Endothelial cell of hepatic sinusoid (primary cell): ENCODE measurements around the gene CDC42EP3.

Experiments used
- in situ Hi-C: cut with HindIII; loops from 2 replicates; pipeline ENCODE4 v1.10.0; 2017; ENCODE audit warnings: low sequenced_read_pairs

Gene CDC42EP3

GRCh38 chr2:37637985-37638384 lies 33.5 kb downstream of the CDC42EP3 start:
- in situ Hi-C loops: no loop called here

DNA sequence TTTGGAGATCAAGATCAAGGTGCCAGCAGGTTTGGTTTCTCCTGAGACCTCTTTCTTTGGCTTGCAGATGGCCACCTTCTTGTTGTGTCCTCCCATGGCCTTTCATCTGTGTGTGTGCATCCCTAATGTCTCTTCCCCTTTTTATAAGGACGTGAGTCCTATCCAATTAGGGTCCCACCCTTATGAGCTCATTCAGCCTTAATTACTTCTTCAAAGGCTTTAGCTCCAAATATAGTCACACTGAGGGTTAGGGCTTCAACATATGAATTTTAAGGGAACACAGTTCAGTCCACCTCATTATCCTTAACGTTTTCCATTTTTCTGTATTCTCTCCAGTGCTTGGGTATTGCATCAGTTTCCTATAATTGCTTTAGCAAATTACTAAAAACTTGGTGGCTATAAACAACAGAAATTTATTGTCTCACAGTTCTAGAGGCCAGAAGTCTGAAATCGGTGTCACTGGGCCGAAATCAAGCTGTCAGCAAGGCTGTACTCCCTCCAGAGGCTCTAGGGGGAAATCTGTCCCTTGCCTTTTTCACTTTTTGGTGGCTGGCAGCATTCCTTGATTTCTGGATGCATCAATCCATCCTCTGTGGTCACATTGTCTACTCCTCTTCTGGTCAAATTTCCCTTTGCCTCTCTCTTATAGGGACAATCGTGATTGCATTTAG lies 34.1 kb downstream of the CDC42EP3 start:
- in situ Hi-C loops: no loop called here

DNA sequence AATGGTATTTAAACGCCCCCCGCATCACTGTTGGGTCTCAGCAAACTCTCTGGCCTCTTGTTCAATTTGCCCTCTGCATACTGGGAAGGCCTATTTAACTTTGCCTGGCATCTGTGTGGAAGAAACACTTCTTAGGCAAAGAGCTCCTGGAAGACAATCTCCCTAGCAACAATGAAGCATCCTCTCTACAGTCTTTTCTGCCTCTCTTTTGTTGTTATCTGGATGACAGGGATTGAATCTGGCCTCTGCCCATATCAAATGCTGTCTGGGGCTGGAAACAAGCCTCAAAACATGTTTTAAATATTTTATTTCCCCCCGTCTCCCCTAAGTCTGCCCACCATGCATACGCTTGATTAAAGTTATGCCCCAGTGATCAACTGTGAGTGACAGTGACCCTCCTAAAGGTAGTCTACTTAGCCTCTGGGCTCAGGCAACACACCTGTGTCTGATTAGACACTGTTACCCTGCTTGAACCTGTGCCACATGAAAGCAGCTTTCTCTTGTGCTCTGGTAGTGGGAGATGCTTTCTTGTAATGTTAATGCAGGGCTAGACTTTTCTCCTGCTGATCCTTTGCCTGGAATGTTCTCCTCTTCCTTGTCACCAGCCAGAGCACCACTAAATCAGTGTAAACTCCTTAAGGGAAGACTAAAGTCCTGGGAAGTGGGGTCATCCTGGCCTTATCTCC lies 34.9 kb downstream of the CDC42EP3 start:
- in situ Hi-C loops: no loop called here

DNA sequence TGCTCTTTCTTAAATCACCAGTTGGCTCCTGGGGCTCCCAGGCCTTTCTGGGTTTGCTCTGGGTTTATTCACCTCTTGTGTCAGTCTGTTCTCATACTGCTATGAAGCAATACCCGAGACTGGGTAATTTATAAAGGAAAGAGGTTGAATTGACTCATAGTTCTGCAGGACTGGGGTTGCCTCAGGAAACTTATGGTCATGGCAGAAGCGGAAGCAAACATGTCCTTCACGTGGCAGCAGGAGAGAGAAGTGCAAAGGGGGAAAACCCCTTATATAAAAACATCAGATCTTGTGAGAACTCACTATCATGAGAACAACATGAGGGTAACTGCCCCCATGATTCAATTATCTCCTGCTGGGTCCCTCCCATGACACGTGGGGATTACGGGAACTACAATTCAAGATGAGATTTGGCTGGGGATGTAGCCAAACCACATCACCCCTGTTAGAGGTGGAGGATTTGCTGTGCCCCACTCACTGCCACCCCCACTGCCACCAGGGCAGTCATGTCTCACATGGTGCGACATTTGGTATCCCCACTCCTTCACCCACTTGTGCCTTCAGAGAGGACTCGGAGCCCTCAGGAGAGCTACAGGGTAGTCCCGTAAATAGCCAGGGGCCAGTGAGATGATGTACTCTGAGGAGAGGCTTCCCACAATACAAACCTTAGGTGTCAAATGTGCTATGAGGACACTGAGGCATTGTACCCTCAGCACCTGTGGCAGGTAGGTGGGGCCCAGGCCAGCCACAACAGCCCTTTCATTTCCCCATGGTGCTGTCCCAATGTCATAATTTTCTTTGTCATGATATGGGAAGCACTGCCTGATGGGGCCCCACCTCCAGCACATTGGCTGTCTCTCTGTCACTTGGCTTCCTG lies 35.7 kb downstream of the CDC42EP3 start:
- in situ Hi-C loops: no loop called here

- in situ Hi-C loops: no loop called here
These were observed 36.4 kb downstream of the CDC42EP3 start for GRCh38 chr2:37634914-37635503.

DNA sequence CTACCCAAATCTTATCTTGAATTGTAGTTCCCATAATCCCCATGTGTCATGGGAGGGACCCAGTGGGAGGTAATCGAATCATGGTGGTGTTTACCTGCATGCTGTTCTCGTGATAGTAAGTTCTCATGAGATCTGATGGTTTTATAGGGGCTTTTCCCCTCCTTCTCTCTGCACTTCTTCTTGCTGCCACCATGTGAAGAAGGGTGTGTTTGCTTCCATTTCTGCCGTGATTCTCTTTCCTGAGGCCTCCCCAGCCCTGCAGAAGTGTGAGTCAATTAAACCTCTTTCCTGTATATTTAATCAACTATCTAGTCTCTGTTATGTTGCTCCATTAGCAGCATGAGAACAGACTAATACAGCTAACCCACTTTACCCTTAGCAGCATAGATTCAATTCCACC lies 37.6 kb downstream of the CDC42EP3 start:
- in situ Hi-C loops: no loop called here

DNA sequence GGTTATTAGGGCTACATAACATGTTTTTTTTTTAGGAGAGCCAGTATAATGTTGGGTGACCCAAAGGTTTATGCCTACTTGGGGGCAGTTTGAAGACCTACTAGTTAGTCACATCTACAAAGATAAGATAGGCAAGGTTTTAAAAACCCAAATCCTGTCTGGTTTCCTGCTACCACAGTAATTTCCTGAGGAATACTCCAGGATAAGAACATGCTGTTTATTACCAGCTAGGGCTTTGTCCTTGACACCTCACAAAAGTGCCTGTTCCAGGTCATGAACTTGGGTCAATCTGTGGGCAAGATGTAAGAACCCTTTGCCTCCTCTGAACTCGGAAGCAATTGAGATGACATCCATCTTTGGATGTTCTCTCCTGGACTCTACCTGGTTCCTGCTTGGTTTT lies 38.2 kb downstream of the CDC42EP3 start:
- in situ Hi-C loops: no loop called here

GRCh38 chr2:37632310-37632709 lies 39.1 kb downstream of the CDC42EP3 start:
- in situ Hi-C loops: no loop called here

- in situ Hi-C loops: no loop called here
These were observed 39.7 kb downstream of the CDC42EP3 start for GRCh38 chr2:37631698-37632097.

GRCh38 chr2:37631292-37631691 lies 40.1 kb downstream of the CDC42EP3 start:
- in situ Hi-C loops: no loop called here

- in situ Hi-C loops: no loop called here
These were observed 40.7 kb downstream of the CDC42EP3 start for GRCh38 chr2:37630776-37631175.

DNA sequence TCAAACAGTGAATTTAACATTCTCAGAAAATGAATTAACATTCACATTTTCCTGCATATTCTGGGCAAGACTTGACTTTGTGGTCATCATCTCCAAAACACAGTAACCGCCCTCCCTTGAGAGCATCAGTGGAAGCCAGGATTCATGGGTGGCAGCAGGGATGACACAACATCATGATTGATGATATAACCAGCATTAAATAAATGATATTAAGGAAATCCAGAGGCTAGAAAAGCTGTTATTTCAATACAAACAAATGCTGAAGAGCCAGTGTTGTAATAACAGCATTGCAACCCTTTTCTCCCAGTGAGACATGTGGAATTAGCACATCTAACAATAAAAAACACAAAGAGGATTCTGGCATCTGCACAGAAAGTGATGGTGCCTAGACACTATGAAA lies 41.1 kb downstream of the CDC42EP3 start:
- in situ Hi-C loops: no loop called here

GRCh38 chr2:37629529-37629928 lies 41.9 kb downstream of the CDC42EP3 start:
- in situ Hi-C loops: no loop called here

- in situ Hi-C loops: no loop called here
These were observed 43.7 kb downstream of the CDC42EP3 start for GRCh38 chr2:37627710-37628109.

DNA sequence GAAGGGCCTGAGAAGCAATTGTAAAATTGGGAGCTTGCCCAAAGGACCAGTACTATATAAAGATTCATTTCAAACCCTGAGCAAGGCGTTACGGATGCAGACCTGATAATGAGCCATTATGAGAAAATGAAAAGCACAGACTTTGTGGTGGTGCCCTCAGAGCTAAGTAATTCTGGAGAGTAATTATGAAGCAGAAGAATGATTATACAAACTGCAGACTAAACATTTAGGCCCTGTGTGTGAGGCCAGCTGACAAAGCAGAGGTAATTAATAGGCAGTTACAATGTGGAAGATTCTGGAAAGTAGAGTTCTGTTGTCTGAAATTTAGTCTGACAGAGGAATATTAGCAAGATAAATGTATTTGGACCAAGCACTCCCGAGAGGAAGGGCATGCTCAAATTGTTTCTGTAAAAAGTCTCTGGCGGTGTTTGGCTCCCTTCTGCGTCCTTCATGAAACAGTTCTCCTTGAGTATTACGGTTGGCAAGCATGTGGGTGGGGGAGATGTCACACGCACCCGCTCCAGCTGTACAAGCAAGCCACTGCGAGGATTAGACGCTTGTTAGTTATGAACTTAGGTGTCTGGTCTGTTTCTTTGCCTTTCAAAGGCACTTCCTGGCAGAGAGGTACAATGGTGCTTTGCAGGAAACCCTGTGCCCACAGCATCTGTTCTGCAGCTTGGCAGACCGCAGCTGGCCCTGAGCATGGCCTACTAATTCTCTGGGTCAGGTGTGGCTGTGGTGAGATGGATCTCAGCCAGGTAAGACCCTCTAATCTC lies 45.5 kb downstream of the CDC42EP3 start:
- in situ Hi-C loops: no loop called here

DNA sequence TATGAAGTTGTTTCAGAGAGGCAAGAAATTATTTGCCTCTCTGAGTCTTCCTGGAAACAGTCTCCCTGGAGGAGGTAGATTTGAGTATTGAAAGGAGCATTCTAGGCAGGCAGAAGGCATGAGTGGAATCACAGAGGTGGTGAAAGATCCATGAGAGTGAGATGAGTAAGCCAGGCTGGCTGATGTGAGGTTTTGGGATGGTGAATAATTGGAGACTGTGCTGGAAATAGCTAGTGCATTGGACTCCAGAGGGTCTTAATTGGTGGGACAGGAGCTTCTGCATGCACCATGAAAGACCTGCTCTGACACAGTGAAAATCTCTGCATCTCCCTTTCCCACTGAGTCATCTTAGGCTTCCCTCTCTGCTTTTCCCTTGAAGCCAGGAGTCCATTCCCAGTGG lies 46.3 kb downstream of the CDC42EP3 start:
- in situ Hi-C loops: no loop called here

DNA sequence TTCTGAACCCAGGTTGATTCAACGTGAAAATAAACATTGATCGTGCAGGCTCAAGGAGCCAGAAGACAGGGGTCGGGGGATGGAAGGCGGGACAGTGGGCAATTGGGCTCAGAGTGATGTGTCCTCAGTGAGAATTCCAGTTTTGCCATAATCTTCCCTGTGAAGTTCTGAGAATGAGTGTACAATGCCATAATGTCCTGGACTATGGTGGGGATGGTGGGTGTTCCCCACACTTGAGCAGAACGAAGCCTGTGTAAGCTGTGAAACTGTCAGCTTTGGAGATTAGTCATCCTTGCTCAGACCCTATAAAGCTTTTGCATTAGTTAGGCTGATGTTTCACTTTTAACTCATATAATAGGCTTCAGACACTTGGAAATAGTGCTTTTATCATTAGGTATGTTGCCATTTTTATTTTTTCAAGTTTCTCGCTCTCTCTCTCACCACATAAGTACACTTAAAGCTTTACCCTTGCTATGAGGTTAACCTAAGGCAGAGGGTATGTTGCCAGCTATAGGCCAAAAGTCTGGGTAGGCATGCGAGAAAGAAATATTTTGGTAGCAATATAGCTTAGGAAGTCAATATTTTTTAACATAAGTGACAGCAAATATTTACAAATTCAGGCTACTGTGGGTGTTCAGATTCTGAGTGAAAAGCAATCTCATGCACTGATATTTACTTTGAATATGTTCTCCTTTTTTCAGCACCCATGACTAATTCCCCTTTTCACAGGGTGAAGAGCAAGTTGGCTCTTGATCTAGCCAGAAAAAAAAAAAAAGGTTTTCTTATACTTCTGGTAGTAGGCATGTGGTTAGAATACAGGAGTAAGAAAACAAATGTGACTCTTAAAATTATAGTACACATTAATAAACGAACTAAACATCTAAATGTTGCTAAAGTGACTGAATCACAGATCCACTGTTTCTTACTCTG lies 47.2 kb downstream of the CDC42EP3 start:
- in situ Hi-C loops: loop anchor here (5.0 kb wide), 1 partner anchor 37 kb away; no protein-coding TSS in a partner anchor

- in situ Hi-C loops: loop anchor here (5.0 kb wide), 1 partner anchor 36 kb away; no protein-coding TSS in a partner anchor
These were observed 48.0 kb downstream of the CDC42EP3 start for GRCh38 chr2:37623406-37623805.

GRCh38 chr2:37622450-37623100 lies 48.9 kb downstream of the CDC42EP3 start:
- in situ Hi-C loops: loop anchor here (5.0 kb wide), 1 partner anchor 35 kb away; no protein-coding TSS in a partner anchor
